ENCODE measurements around the gene ROR1.

The ROR1 gene

GRCh38 chr1:63770381-63770780 lies 3.4 kb upstream of the ROR1 start:
- TF ChIP-seq POLR2A (IDR thresholded peaks at IDR 0.05; ENCODE audit: extremely low read depth, insufficient read length) (no peak), CTCF (IDR thresholded peaks at IDR 0.05; ENCODE audit: low read depth, low read length) (no peak), MYC (IDR thresholded peaks at IDR 0.05; ENCODE audit: low read depth, low read length) (no peak)
- TF ChIP-seq, protein P1, sequence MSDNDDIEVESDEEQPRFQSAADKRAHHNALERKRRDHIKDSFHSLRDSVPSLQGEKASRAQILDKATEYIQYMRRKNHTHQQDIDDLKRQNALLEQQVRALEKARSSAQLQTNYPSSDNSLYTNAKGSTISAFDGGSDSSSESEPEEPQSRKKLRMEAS (IDR thresholded peaks at IDR 0.05; ENCODE audit: low read depth, low read length), result no peak
- no peak for DNase-seq (ENCODE audit: low read depth)
- no peak overlapping the region for H3K4me3 ChIP-seq (ENCODE audit: low read depth, low read length)

DNA sequence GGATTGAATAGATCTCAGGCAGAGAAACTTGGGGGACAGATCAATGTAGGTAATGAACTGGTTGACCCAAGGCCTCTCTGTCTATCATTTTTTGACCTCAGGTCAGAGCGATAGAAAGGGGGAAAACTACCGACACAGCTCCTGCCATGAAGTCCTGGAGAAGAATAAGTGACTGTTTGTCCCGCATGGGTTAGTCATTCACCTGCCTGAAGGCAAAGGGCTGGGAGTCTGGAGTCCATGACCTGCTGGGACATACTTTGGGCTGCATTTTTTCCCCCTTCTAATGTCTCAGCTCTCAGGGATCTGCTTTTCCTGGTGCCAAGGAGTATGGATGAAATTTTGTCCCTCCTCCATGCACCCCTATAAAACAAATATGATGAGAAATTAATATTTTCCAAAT lies 1.6 kb upstream of the ROR1 start:
- TF ChIP-seq POLR2A (IDR thresholded peaks at IDR 0.05; ENCODE audit: extremely low read depth, insufficient read length), result no peak
- TF ChIP-seq, protein P1 (IDR thresholded peaks at IDR 0.05; ENCODE audit: low read depth, low read length), result no peak
- TF ChIP-seq CTCF (IDR thresholded peaks at IDR 0.05; ENCODE audit: low read depth, low read length), result no peak
- no peak for TF ChIP-seq MYC (IDR thresholded peaks at IDR 0.05; ENCODE audit: low read depth, low read length)
- H3K4me3 ChIP-seq (ENCODE audit: low read depth, low read length), result no peak overlapping the region
- no peak for DNase-seq (ENCODE audit: low read depth)

- no peak for DNase-seq (ENCODE audit: low read depth)
- no peak overlapping the region for H3K4me3 ChIP-seq (ENCODE audit: low read depth, low read length)
- no peak for TF ChIP-seq POLR2A (IDR thresholded peaks at IDR 0.05; ENCODE audit: extremely low read depth, insufficient read length)
- TF ChIP-seq, protein P1 (IDR thresholded peaks at IDR 0.05; ENCODE audit: low read depth, low read length), result peak; percentile 54; the same call in 1 of the 2 replicates
Measured at GRCh38 chr1:63772876-63773275, 941 bp upstream of the ROR1 start.

DNA sequence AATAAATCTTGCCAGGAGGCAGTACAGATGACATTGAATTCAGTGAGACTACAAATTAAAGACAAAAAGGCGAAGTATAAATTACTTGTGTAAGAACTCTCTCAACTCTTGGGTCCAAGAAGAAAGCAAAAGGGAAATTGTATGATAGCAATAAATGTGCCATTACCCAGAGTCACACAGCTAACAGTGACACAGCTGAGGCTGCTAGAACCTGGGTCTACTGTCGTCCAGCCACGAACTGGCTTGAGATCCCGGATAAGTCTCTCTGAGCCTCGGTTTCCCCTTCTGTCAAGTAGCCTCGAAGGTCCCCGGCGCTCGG lies 362 bp upstream of the ROR1 start:
- no peak overlapping the region for H3K4me3 ChIP-seq (ENCODE audit: low read depth, low read length)
- no peak for DNase-seq (ENCODE audit: low read depth)
- no peak for TF ChIP-seq MYC (IDR thresholded peaks at IDR 0.05; ENCODE audit: low read depth, low read length)
- no peak for TF ChIP-seq CTCF (IDR thresholded peaks at IDR 0.05; ENCODE audit: low read depth, low read length)
- TF ChIP-seq POLR2A (IDR thresholded peaks at IDR 0.05; ENCODE audit: extremely low read depth, insufficient read length), result no peak
- TF ChIP-seq, protein P1 (IDR thresholded peaks at IDR 0.05; ENCODE audit: low read depth, low read length), result no peak

DNA sequence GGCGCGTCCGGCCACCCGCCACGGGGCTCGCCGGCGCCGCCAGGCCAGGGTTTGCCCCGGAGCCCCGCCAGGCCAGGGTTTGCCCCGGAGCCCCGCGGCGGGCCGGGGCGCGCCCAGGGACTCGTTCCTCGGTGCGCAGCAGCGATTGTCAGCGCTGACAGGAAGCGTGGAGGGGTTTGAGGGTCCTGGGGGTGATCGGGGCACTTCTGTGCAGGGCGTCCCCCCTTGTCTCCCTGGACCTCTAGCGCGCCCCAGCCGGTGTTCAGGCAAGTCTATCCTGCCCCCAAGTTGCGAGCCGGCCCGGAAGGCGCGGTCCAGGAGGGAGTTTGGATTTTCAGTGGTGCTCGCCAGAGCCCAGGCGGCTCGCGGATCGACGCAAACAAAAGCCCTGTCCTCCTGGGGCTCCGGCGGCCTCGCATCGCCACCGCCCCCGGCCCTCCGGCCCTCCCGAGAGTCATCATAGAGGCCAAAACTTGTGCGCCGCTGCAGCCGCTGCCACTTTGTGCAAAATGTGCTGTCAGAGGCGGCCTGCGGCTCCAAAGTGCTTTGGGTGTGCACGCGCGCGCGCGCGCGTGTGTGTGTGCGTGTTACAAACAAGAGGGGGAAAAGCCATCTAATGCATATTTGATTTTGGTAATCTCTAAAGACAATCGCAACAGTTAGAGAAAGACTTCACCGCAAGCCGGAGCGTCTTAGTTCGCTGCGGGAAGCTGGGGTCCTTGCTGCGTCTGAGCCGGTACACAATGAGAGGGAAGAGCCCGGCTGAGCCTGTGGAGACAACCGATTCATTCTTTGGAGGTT lies 1.0 kb downstream of the ROR1 start:
- H3K4me3 ChIP-seq (ENCODE audit: low read depth, low read length), result no peak overlapping the region
- TF ChIP-seq POLR2A (IDR thresholded peaks at IDR 0.05; ENCODE audit: extremely low read depth, insufficient read length) (no peak), CTCF (IDR thresholded peaks at IDR 0.05; ENCODE audit: low read depth, low read length) (no peak), MYC (IDR thresholded peaks at IDR 0.05; ENCODE audit: low read depth, low read length) (no peak)
- TF ChIP-seq, protein P1 (IDR thresholded peaks at IDR 0.05; ENCODE audit: low read depth, low read length), result no peak
- no peak for DNase-seq (ENCODE audit: low read depth)

- DNase-seq (ENCODE audit: low read depth), result no peak
- H3K4me3 ChIP-seq (ENCODE audit: low read depth, low read length), result no peak overlapping the region
- TF ChIP-seq MYC (IDR thresholded peaks at IDR 0.05; ENCODE audit: low read depth, low read length) (no peak), CTCF (IDR thresholded peaks at IDR 0.05; ENCODE audit: low read depth, low read length) (no peak), POLR2A (IDR thresholded peaks at IDR 0.05; ENCODE audit: extremely low read depth, insufficient read length) (no peak)
- TF ChIP-seq, protein P1 (IDR thresholded peaks at IDR 0.05; ENCODE audit: low read depth, low read length), result no peak
Measured at GRCh38 chr1:63775418-63776127, 1.8 kb downstream of the ROR1 start.
